ENCODE data around the gene DCXR. TPM values are rescaled to one million over a fixed set of nuclear protein-coding genes. Genes with fewer than 3 reads are reported as not detected.

DCXR gene
- total and polyA plus RNA-seq, 2 donors (not counting 3 experiments of a cell fraction or from before 2014, with no cell fraction given), result 93.0 to 178 TPM

- H3K9ac ChIP-seq (replicated peaks; ENCODE audit: extremely low read depth, insufficient read depth, low read length), result no peak overlapping the region
- H3K27me3 ChIP-seq (ENCODE audit: control insufficient read depth in 2 of 2, insufficient read depth in 2 of 2, low read length in 2 of 2), result no peaks in the 10 kb centered on the region
- intact Hi-C loops (cut with micrococcal nuclease), result no loop called here
- H4K20me1 ChIP-seq (replicated peaks; ENCODE audit: control insufficient read depth, extremely low read depth, insufficient read depth, low read length), result no peaks in the 10 kb centered on the region
- DNase-seq (ENCODE audit: low read depth, low spot score) (no peak), FAIRE-seq (no peak)
- peaks cover 7 to 23% of the 10 kb centered on the region in 2 experiments for H3K36me3 ChIP-seq (ENCODE audit: control insufficient read depth in 2 of 2, extremely low read depth in 1 of 2, insufficient read depth in 2 of 2, low read length in 2 of 2)
- POLR2A ChIA-PET, result no interaction called here
- H3K79me2 ChIP-seq (ENCODE audit: control insufficient read depth, insufficient read depth, low read length), result peaks cover 11% of the 10 kb centered on the region
- H3K4me1 ChIP-seq (ENCODE audit: control insufficient read depth, extremely low read depth, insufficient read depth, low read length), result peaks cover 11% of the 10 kb centered on the region
- TF ChIP-seq MYC (IDR thresholded peaks at IDR 0.05; ENCODE audit: low read depth, low read length), result no peak
- TF ChIP-seq EZH2 (IDR thresholded peaks at IDR 0.05; ENCODE audit: borderline replicate concordance, low read depth, low read length, severe bottlenecking), result no peak
- TF ChIP-seq JUN (IDR thresholded peaks at IDR 0.05; ENCODE audit: borderline replicate concordance, insufficient read depth, insufficient read length, low read depth), result no peak
- no peak for TF ChIP-seq POLR2A (IDR thresholded peaks at IDR 0.05; ENCODE audit: low read depth, low read length)
- TF ChIP-seq MAX (IDR thresholded peaks at IDR 0.05; ENCODE audit: insufficient read depth, insufficient read length), result no peak
- no peak overlapping the region for H3K27ac ChIP-seq (ENCODE audit: insufficient read depth, low read depth, low read length)
- H3K4me2 ChIP-seq (ENCODE audit: insufficient read depth, low read length), result peak overlapping the region; percentile 30
- dilution Hi-C loops (cut with MboI; ENCODE audit: extremely low pct_ligation_motif_present, low sequenced_read_pairs), result no loop called here
- H3K4me3 ChIP-seq (replicated peaks in 1 of 3; ENCODE audit: insufficient read depth in 1 of 3, low read depth in 1 of 3, low read length in 3 of 3), result peak overlapping the region; percentile 16 to 76 (median 36)
- H3K9me1 ChIP-seq (replicated peaks; ENCODE audit: control insufficient read depth, extremely low read depth, insufficient read depth, low read length), result no peaks in the 10 kb centered on the region
- H2AFZ ChIP-seq (ENCODE audit: low read depth, low read length), result peak overlapping the region; percentile 19
- TSS peak; percentile 46 for BruUV-seq (replicated peaks)
- H3K9me3 ChIP-seq (replicated peaks; ENCODE audit: control insufficient read depth, insufficient read depth, low read length), result no peaks in the 10 kb centered on the region
- CTCF ChIA-PET, result interaction anchor here (0.8 to 3.8 kb wide), 4 partner anchors 13 to 56 kb away, joined by 3 to 19 read pairs (median 12); partner anchors contain the start of genes DCXR and RAC3
These were observed 13.5 kb upstream of the DCXR start for GRCh38 chr17:82050761-82051641.

GRCh38 chr17:82050152-82050760 is 12.8 kb upstream of the DCXR start:
- no TSS peak for BruUV-seq (replicated peaks)
- dilution Hi-C loops (cut with MboI; ENCODE audit: extremely low pct_ligation_motif_present, low sequenced_read_pairs), result no loop called here

More at GRCh38 chr17:82050152-82050760, 12.8 kb upstream of the DCXR start:
- Histone ChIP-seq H3K27ac (ENCODE audit: insufficient read depth, low read depth, low read length) (no peak overlapping the region), H3K79me2 (ENCODE audit: control insufficient read depth, insufficient read depth, low read length) (peaks cover 11% of the 10 kb centered on the region), H3K27me3 (ENCODE audit: control insufficient read depth in 2 of 2, insufficient read depth in 2 of 2, low read length in 2 of 2) (no peaks in the 10 kb centered on the region), H2AFZ (ENCODE audit: low read depth, low read length) (no peak overlapping the region), H3K9me1 (replicated peaks; ENCODE audit: control insufficient read depth, extremely low read depth, insufficient read depth, low read length) (no peaks in the 10 kb centered on the region), H3K9ac (replicated peaks; ENCODE audit: extremely low read depth, insufficient read depth, low read length) (no peak overlapping the region), H3K36me3 (ENCODE audit: control insufficient read depth in 2 of 2, extremely low read depth in 1 of 2, insufficient read depth in 2 of 2, low read length in 2 of 2) (peaks cover 7 to 19% of the 10 kb centered on the region in 2 experiments), H3K4me3 (replicated peaks in 1 of 3; ENCODE audit: insufficient read depth in 1 of 3, low read depth in 1 of 3, low read length in 3 of 3) (peak overlapping the region in 1 of 3 experiments; percentile 76), H3K4me1 (ENCODE audit: control insufficient read depth, extremely low read depth, insufficient read depth, low read length) (peaks cover 11% of the 10 kb centered on the region), H3K4me2 (ENCODE audit: insufficient read depth, low read length) (no peak overlapping the region), H4K20me1 (replicated peaks; ENCODE audit: control insufficient read depth, extremely low read depth, insufficient read depth, low read length) (no peaks in the 10 kb centered on the region), H3K9me3 (replicated peaks; ENCODE audit: control insufficient read depth, insufficient read depth, low read length) (no peaks in the 10 kb centered on the region)
- DNase-seq (ENCODE audit: low read depth, low spot score) (no peak), FAIRE-seq (no peak)
- intact Hi-C loops (cut with micrococcal nuclease), result no loop called here
- TF ChIP-seq POLR2AphosphoS5 (IDR thresholded peaks at IDR 0.05; ENCODE audit: insufficient read depth, low read depth, low read length) (no peak), MYC (IDR thresholded peaks at IDR 0.05; ENCODE audit: low read depth, low read length) (no peak), GATA2 (IDR thresholded peaks at IDR 0.05; ENCODE audit: insufficient read depth, insufficient read length, low read depth, low read length) (no peak), EZH2 (IDR thresholded peaks at IDR 0.05; ENCODE audit: borderline replicate concordance, low read depth, low read length, severe bottlenecking) (no peak)
- ChIA-PET CTCF (interaction anchor here (0.8 to 3.8 kb wide), 3 partner anchors 12 to 56 kb away, joined by 3 to 18 read pairs (median 5); partner anchors contain the start of gene DCXR), POLR2A (no interaction called here)

All from endothelial cell of umbilical vein (primary cell).